ENCODE results near the gene BCKDHB. TPM values are rescaled to one million over a fixed set of nuclear protein-coding genes. Genes with fewer than 3 reads are reported as not detected.
A peak's percentile ranks its signal among the peaks of the same experiment; 100 is the strongest.
"Not testable (repeated sequence)": the region's sequence is repeated elsewhere in the genome, so short reads cannot be mapped to it uniquely, and the experiment has no call there.

BCKDHB gene
- total RNA-seq, 1 donor from 2014 or later = 14.3 TPM

GRCh38 chr6:80206758-80207157 lies 100.3 kb downstream of the BCKDHB start:
- no peak for DNase-seq (ENCODE audit: low spot score in 2 of 2)
- intact Hi-C loops (cut with DNase I) = no loop called here
- H3K4me1 ChIP-seq = no peaks in the 10 kb centered on the region
- no peaks in the 10 kb centered on the region for H3K9me3 ChIP-seq
- no peak for TF ChIP-seq CTCF (IDR thresholded peaks at IDR 0.05)
- no peaks in the 10 kb centered on the region for H3K27me3 ChIP-seq
- peaks cover 0 to 5% of the 10 kb centered on the region in 2 donors for H3K36me3 ChIP-seq
- H3K4me3 ChIP-seq = no peak overlapping the region
- no peak overlapping the region for H3K27ac ChIP-seq

- no peak for TF ChIP-seq CTCF (IDR thresholded peaks at IDR 0.05)
- DNase-seq (ENCODE audit: low spot score in 2 of 2) = no peak
- Histone ChIP-seq H3K4me1 (no peaks in the 10 kb centered on the region), H3K36me3 (no peaks in the 10 kb centered on the region), H3K27ac (no peak overlapping the region), H3K27me3 (no peaks in the 10 kb centered on the region), H3K9me3 (no peaks in the 10 kb centered on the region), H3K4me3 (no peak overlapping the region)
- intact Hi-C loops (cut with DNase I) = no loop called here
Observed at GRCh38 chr6:80209430-80209829, 103.0 kb downstream of the BCKDHB start.

- no peaks in the 10 kb centered on the region for H3K27me3 ChIP-seq
- intact Hi-C loops (cut with DNase I) = loop anchor here (10.0 kb wide), 1 partner anchor 1544 kb away; the partner anchor contains the start of gene TENT5A
- H3K27ac ChIP-seq = no peak overlapping the region
- no peak for TF ChIP-seq CTCF (IDR thresholded peaks at IDR 0.05)
- no peaks in the 10 kb centered on the region for H3K36me3 ChIP-seq
- no peaks in the 10 kb centered on the region for H3K9me3 ChIP-seq
- DNase-seq (ENCODE audit: low spot score in 2 of 2) = no peak
- H3K4me1 ChIP-seq = no peaks in the 10 kb centered on the region
- no peak overlapping the region for H3K4me3 ChIP-seq
Observed at GRCh38 chr6:80210618-80211017, 104.1 kb downstream of the BCKDHB start.

GRCh38 chr6:80211286-80211685 lies 104.8 kb downstream of the BCKDHB start:
- no peaks in the 10 kb centered on the region for H3K4me1 ChIP-seq
- no peak overlapping the region for H3K27ac ChIP-seq
- no peaks in the 10 kb centered on the region for H3K9me3 ChIP-seq
- no peaks in the 10 kb centered on the region for H3K36me3 ChIP-seq
- no peaks in the 10 kb centered on the region for H3K27me3 ChIP-seq
- intact Hi-C loops (cut with DNase I) = loop anchor here (10.0 kb wide), 1 partner anchor 1544 kb away; the partner anchor contains the start of gene TENT5A
- DNase-seq (ENCODE audit: low spot score in 2 of 2) = no peak
- no peak overlapping the region for H3K4me3 ChIP-seq
- TF ChIP-seq CTCF (IDR thresholded peaks at IDR 0.05) = no peak

- not testable (repeated sequence) for DNase-seq (ENCODE audit: low spot score in 2 of 2); H3K9me3 ChIP-seq; H3K4me1 ChIP-seq; H3K36me3 ChIP-seq; H3K4me3 ChIP-seq; H3K27ac ChIP-seq; H3K27me3 ChIP-seq
- intact Hi-C loops (cut with DNase I) = loop anchor here (10.0 kb wide), 1 partner anchor 1543 kb away; the partner anchor contains the start of gene TENT5A
Observed at GRCh38 chr6:80211890-80212289, 105.4 kb downstream of the BCKDHB start.

GRCh38 chr6:80214436-80215022 lies 108.1 kb downstream of the BCKDHB start:
- H3K9me3 ChIP-seq = no peaks in the 10 kb centered on the region
- DNase-seq (ENCODE audit: low spot score in 2 of 2) = no peak
- intact Hi-C loops (cut with DNase I) = loop anchor here (10.0 kb wide), 1 partner anchor 1540 kb away; the partner anchor contains the start of gene TENT5A
- no peak overlapping the region for H3K27ac ChIP-seq
- no peak overlapping the region for H3K4me3 ChIP-seq
- no peaks in the 10 kb centered on the region for H3K27me3 ChIP-seq
- no peaks in the 10 kb centered on the region for H3K4me1 ChIP-seq
- peak; percentile 47 to 67 (median 62) for TF ChIP-seq CTCF (IDR thresholded peaks at IDR 0.05)
- no peaks in the 10 kb centered on the region for H3K36me3 ChIP-seq

Measured in ascending aorta (tissue), 2 donors.